Measurements from ENCODE around the gene TSC22D1.
"Not testable (repeated sequence)": the region's sequence is repeated elsewhere in the genome, so short reads cannot be mapped to it uniquely, and the experiment has no call there.

The TSC22D1 gene

GRCh38 chr13:44575741-44576350 lies at the start of gene TSC22D1:
Gene TSC22D1 (minus strand): TSS chr13:44576330. CDS start chr13:44576074, 256 bp downstream.
- no peak for DNase-seq (ENCODE audit: low spot score)

GRCh38 chr13:44622708-44623107 lies 46.6 kb upstream of the TSC22D1 start:
- DNase-seq (ENCODE audit: low spot score) = no peak

- no peak for DNase-seq (ENCODE audit: low spot score)
Observed at GRCh38 chr13:44622261-44622660, 46.1 kb upstream of the TSC22D1 start.

DNA sequence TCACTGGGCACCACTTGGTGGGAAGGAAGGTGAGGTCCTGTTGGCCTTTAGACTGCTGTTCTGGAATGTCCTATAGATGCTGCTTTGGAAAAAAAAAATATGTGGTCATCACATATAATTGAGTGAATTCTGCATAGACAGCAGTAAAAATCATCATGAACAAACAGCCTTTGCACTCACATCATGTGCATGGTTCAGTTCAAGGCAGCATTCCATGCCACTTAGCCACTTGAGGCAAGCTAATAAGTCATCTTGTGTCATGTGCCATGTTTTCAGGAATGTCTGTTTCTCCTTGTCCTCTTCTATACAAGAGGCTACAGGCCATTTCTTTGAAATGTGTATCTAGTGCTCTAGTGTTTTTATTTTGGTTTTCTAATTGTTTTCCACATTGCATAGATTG lies 43.9 kb upstream of the TSC22D1 start:
- no peak for DNase-seq (ENCODE audit: low spot score)

GRCh38 chr13:44619651-44620050 lies 43.5 kb upstream of the TSC22D1 start:
- DNase-seq (ENCODE audit: low spot score) = no peak

GRCh38 chr13:44618326-44618725 lies 42.2 kb upstream of the TSC22D1 start:
- DNase-seq (ENCODE audit: low spot score) = no peak

GRCh38 chr13:44617648-44618047 lies 41.5 kb upstream of the TSC22D1 start:
- no peak for DNase-seq (ENCODE audit: low spot score)

DNA sequence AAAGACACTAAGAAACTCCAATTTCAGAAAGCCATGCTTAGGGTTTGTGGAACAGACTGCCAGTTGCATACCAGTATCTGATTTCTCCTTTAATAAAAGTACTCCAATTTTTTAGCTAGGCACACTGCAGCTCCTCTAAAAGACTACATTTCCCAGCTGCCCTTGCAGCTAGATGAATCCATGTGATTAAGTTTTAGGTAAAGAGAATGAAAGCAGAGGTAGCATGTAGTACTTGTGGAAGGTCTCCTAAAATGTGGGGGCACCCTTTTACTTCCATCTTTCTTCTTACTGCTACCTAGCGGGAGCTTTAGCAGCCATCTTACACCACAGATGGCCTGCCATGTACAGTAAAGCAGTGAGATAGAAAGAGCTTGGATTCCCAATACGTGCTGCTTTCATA lies 33.0 kb upstream of the TSC22D1 start:
- DNase-seq (ENCODE audit: low spot score) = no peak

DNA sequence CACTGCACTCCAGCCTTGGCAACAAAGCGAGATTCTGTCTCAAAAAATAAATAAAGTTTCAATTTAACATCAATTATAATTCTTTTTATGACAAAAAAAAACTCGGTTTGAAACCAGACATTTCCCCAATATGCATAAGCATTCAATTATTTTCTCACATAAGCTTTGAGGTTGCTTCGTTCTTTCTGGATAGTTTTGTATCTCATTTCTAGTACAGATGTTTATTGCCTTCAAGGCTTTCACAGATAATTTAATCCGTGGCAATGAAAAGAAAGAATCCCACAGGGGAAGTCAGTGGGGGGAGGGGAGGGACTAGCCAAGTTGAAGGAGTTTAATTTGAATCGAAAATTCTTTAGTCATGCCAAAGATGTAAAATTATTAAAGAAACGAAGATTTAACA lies 29.6 kb upstream of the TSC22D1 start:
- no peak for DNase-seq (ENCODE audit: low spot score)

DNA sequence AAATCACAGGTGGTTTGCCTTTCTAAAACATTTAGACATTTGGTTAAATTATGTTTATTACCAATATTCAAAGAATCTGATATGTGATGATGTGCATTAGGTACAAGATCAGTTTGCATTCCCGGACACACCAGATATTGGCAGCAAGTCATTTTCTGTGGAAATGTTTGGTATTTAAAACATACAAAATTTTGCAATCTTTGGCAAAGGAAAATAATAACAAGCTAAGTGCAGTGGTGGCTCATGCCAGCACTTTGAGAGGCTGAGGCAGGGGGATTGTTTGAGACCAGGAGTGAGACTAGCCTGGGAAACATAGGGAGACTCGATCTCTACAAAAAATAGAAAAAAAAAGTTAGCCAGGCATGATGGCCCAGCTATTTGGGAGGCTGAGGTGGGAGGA lies 29.1 kb upstream of the TSC22D1 start:
- DNase-seq (ENCODE audit: low spot score) = no peak

DNA sequence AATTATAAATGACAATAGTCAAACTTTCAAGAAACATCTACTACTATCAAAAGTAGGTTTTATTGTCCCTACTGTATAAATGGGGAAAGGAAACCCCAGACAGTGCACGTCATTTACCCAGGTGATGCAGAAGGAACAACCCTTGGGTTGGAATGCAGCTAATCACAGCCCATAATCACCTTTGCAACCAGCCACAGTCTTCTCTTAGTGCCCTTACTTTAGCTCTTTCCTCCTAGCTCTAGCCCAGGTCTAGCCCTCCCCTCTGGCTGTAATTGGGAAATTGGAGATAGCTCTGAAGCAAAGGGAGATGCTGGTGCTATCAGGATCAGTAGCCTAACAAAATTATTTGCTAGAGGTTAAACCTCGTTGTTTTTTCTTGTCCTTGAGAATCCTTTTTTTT lies 25.5 kb upstream of the TSC22D1 start:
- DNase-seq (ENCODE audit: low spot score) = no peak

DNA sequence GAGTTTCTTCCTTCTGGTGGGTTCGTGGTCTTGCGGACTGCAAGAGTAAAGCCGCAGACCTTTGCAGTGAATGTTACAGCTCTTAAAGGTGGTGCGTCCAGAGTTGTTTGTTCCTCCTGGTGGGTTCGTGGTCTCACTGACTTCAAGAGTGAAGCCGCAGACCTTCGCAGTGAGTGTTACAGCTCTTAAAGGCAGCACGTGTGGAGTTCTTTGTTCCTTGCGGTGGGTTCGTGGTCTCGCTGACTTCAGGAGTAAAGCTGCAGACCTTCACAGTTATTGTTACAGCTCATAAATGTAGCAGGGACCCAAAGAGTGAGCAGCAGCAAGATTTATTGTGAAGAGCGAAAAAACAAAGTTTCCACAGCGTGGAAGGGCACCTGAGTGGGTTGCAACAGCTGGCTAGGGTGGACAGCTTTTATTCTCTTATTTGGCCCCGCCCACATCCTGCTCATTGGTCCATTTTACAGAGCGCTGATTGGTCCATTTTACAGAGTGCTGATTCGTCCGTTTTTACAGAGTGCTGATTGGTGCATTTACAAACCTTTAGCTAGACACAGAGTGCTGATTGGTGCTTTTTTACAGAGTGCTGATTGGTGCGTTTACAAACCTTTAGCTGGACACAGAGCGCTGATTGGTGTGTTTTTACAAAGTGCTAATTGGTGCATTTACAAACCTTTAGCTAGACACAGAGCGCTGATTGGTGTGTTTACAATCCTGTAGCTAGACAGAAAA lies 17.9 kb upstream of the TSC22D1 start:
- DNase-seq (ENCODE audit: low spot score) = not testable (repeated sequence)

DNA sequence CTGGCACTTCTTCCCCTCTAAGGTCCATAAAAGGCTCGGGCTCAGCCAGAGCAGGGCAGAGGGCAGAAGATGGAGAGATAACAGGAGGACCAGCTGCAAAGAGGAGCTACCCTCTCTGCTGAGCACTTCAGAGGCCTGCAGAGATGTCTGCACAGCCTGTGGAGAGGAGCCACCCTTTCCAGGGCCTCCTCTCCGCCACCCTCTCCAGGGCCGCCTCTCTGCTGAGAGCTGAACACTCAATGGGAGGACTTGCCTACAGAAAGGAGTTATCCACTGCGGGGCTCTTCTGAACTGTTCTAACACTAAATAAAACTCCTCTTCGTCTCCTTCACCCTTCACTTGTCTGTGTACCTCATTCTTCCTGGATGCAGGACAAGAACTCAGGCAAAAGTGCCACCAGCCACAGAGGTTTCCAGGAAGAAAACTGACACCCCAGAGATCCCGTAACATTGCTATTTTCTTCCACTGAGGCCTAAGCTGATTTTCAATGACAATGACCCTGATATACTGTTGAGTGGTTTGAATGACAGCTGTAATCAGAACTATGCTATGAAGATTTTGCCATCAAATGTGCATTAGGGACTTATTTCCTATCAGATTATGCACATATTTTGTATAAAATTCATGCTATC lies 16.2 kb upstream of the TSC22D1 start:
- DNase-seq (ENCODE audit: low spot score) = no peak

DNA sequence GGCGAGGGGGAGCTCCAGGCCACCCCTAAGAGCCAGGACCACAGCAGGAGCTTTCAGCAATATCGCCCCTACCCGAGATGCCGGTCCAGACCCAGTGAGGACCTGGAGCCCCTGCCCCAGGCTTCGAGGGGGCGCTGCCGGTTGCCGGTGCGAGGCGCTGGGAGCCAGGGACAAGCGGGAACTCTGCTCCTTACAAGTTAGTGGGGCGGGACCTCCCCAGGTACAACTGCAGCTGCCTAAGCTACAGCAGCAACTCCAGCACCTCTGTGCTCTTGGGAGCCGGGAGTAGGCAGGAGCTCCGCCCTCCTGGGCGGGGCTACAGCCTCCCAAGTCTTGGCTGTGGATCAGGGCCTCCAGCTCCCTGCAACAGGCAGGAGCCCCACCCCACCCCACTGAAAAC lies 15.2 kb upstream of the TSC22D1 start:
- no peak for DNase-seq (ENCODE audit: low spot score)

DNA sequence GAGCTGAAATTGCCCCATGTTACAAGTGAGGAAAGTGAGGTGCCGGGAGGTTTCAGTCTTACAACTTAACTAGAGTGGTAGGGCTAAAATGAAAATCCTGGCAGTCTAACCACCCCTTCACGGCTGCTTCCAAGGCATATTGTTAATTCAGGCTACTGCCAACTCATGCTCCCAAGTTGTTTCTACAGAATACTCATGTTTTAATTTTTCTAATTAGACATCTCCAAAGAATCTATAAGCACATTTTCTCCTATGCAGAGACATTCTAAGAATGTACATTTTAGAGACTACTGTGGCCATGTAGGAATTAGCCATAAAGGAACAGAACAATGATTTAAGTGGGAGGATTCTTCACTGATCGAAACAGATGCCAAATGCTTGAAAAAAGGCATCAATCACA lies 7.0 kb upstream of the TSC22D1 start:
- no peak for DNase-seq (ENCODE audit: low spot score)

GRCh38 chr13:44578067-44578400 lies 1.9 kb upstream of the TSC22D1 start:
- DNase-seq (ENCODE audit: low spot score) = no peak

DNA sequence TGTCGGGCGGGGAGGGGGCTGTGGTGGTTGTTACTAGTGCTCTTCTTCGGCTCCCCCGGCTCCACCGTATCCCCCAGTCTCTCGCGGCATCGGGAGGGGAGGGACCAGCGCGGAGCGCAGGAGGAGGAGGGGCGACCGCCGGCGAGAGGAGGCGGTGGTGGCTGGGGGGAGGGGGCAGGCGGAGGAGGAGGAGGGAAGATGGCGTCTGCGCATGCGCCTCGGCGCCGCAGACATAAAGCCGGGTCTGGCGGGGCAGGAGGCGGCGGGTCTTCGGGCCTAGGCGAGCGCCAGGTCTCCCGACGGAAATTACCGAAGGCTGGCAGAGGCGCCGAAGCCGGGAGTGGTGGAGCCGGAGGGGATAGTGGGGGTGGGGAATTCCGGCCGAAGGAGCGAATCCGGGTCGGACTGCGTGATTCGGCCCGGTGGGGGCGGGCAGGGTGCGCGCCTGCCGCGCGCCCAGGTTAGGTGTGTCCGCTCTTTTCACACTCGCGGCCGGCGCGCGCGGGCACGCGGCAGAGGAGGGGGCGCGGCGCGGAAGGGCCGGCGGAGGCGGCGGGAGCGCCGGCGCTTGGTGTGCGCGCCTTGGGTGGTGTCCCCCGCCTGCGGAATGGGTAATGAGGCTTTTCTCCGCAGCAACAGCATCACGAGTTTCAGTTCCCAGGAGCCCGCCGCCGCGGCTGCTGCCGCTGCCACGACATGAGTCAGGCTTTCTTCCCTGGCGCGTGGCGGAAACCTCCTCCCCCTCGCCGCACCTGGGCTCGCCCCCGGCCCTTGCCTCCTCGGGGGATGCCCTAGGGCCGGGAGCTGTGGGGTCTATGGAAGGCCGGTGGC lies 1.3 kb upstream of the TSC22D1 start:
- peak; percentile 83 for DNase-seq (ENCODE audit: low spot score)

DNA sequence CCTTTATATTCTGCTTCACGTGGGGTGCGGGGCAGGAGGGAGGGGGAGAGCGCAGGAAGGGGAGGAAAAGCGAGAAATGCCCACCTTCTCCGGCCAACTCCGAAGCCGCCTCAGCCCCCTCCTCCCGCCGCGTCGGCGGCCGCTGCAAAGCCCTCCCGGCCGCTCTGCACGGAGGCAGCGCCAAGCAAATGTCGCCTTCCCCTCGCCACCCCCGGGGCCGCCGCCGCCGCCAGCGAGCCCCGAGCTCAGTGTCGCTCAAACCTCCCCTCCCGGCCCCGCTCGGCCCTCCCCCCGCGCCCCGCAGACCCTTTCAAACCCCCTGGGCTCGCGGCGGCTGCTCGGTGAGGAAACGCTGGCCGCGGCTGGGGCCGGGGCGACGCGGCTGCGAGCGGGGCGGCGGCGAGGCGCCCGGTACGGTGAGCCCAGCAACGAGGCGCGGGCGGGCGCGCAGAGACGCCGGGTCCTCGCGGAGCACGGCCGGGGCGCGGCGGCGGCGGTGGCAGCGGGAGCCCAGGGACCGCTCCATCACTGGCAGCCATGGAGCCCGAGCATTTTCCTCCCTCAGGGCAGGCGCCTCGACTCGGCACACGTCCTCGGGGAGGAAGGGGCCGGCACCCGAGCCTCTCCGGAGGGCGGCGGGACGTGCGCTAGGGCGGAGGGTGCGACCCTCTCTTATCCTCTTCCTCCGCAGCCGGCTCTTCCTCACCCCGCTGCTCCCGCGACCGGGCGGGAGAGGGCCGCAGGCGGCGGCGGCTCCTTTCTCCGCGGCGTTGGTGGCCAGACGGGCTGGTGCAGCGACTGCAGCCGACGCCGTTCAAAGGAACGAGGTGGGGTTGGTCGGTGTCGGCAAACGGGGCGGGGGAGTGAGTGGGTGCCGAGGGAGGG lies 463 bp upstream of the TSC22D1 start:
- no peak for DNase-seq (ENCODE audit: low spot score)

DNA sequence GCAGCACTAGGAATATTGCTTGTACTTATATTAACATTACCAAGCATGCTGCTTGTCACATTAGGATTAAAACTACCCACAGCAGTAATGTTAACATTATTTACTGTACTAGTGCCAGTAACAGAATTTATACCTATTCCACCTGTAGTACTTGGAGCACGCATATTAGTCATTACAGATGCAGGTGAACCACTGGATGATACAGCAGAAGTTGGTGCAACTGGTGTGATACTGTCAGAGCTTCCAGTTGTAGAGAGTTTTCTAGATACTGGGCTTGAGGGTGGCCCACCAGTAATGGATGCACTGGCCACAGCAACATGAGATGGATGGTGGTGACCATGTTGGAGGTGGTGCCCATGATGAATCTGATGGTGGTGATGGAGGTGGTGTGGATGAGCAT lies 1.1 kb downstream of the TSC22D1 start:
- no peak for DNase-seq (ENCODE audit: low spot score)

DNA sequence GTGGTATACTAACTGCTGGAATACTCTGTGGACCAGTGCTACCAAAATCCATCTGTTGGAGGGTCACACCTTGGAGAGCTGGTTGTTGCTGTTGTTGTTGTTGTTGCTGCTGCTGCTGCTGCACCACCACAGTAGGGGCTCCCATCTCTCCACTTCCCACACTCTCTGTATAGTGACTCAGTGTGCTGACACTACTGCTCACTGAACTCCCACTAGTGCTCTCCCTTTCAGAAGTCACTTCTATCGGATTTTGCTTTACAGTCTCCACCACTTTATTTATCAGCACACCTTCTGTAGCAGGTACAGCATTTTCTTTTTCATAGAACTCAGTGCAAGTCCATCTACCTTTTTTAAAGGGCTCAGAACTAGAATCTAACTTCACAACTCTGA lies 1.7 kb downstream of the TSC22D1 start:
- no peak for DNase-seq (ENCODE audit: low spot score)

DNA sequence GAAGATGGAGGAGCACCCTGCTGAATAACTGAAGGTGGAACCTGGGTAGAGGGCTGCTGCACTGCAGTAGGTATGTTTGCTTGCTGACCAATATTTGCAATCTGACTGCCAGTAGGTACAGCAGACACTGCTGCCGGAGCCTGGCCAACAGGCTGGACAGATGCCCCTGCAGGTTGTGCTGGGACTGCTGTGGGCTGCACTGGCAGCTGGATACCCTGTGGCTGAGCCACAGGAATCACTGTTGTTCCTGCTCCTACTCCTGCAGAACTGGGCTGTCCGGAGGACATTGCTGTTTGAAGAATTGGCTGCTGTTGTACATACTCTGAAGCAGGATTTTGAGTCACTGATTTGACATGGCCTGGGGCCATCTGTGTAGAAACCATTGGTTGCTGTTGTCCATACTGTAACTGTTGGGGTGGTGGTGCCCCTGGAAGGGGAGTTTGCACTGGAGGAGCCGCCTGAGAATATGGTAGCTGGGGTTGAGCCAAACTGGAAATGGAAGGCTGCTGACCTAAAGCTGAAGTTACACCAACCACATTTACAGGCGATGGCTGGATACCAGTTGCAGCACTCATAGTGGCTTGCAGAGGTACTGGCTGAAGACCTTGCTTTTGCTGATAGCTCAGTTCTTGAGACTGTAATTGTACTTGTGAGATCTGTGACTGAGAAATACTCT lies 2.2 kb downstream of the TSC22D1 start:
- DNase-seq (ENCODE audit: low spot score) = no peak
